ENCODE measurements around the gene AHNAK. TPM values are rescaled to one million over a fixed set of nuclear protein-coding genes. Genes with fewer than 3 reads are reported as not detected.

Gene AHNAK
- total and polyA plus RNA-seq, 4 donors = 22.6 to 110 (median 38.1) TPM

DNA sequence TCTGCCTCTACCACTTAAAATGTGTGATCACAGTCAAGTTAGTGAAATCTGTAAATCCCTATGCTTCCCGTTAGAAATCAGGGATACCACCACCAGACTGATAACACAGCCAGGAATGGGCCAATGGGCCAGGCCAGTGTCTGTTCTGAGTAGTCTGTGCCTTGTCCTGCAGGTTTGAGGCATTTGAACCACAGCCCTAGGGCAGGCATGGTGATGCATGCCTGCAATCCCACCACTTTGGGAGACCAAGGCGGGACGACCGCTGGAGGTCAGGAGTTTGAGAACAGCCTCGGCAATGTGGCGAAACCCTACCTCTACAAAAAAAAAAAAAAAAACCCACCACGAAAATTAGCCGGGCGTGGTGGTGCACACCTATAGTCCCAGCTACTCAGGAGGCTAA is 12.1 kb upstream of the AHNAK start:
- Histone ChIP-seq H3K27me3 (ENCODE audit: control insufficient read depth in 4 of 4, insufficient read depth in 4 of 4, low read length in 3 of 4) (no peaks in the 10 kb centered on the region), H3K9me3 (ENCODE audit: control insufficient read depth in 4 of 4, low read length in 3 of 4) (no peaks in the 10 kb centered on the region), H3K4me3 (ENCODE audit: low read depth in 1 of 3, low read length in 3 of 3) (no peak overlapping the region), H3K36me3 (ENCODE audit: control insufficient read depth in 4 of 4, insufficient read depth in 3 of 4, low read depth in 1 of 4, low read length in 3 of 4) (peaks cover 10 to 28% (median 21%) of the 10 kb centered on the region in 4 donors), H3K9ac (ENCODE audit: low read depth in 1 of 2, low read length in 2 of 2) (no peak overlapping the region), H3K4me1 (ENCODE audit: control insufficient read depth in 4 of 4, insufficient read depth in 4 of 4, low read length in 3 of 4) (peaks cover 0 to 39% (median 27%) of the 10 kb centered on the region in 4 donors), H3K27ac (ENCODE audit: low read depth in 1 of 2, low read length in 2 of 2) (no peak overlapping the region)
- no peak for TF ChIP-seq HNF4G (IDR thresholded peaks at IDR 0.05)
- WGBS = 90% methylated on average over 9 of the region's 9 CpGs
- no peak for DNase-seq (ENCODE audit: low spot score)

DNA sequence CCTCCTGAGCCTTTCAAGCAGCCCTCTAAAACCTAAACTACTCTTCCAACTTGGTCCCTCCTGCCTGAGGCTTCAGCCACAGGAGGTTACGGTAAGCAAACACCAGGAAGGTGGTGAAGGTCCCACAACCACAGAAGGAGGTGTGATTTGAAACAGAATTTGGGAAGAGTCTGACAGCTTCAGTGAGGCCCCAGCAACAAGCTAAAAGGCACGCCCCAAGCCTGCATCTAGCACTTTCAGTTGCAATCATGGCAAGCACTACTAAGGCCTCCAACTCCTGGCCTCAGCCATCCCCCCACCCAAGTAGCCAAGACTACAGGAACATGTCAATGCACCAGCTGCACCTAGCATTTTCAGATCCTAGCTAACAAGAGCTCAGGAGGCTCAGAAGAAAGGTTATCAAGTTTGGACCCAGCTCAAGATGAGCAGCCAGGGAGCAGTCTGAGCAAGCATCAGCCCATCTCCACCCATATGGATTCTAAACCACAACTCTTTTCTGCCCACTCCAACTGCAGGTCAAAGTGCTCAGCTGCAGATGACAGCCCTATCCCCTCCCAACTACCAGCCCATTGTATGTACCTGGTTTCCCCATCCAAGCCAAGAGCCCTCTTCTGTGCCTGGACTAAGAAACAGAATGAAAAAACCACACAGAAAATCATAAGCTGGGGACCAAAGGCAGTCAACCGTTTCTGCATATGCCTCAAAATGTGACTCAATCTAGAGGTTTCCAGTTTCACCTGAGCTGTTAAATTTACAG is 10.4 kb upstream of the AHNAK start:
- Histone ChIP-seq H3K4me1 (ENCODE audit: control insufficient read depth in 4 of 4, insufficient read depth in 4 of 4, low read length in 3 of 4) (peaks cover 6 to 53% (median 41%) of the 10 kb centered on the region in 4 donors), H3K9me3 (ENCODE audit: control insufficient read depth in 4 of 4, low read length in 3 of 4) (no peaks in the 10 kb centered on the region), H3K9ac (ENCODE audit: low read depth in 1 of 2, low read length in 2 of 2) (no peak overlapping the region), H3K36me3 (ENCODE audit: control insufficient read depth in 4 of 4, insufficient read depth in 3 of 4, low read depth in 1 of 4, low read length in 3 of 4) (peaks cover 5 to 24% (median 15%) of the 10 kb centered on the region in 4 donors), H3K27ac (ENCODE audit: low read depth in 1 of 2, low read length in 2 of 2) (peak overlapping the region; percentile 60 to 75), H3K4me3 (ENCODE audit: low read depth in 1 of 3, low read length in 3 of 3) (no peak overlapping the region), H3K27me3 (ENCODE audit: control insufficient read depth in 4 of 4, insufficient read depth in 4 of 4, low read length in 3 of 4) (no peaks in the 10 kb centered on the region)
- no peak for DNase-seq (ENCODE audit: low spot score)
- 70% methylated on average over 3 of the region's 3 CpGs for WGBS
- TF ChIP-seq RXRA (IDR thresholded peaks at IDR 0.05) (no peak), YY1 (IDR thresholded peaks at IDR 0.05) (no peak), HNF4G (IDR thresholded peaks at IDR 0.05) (no peak), FOXA1 (IDR thresholded peaks at IDR 0.05) (no peak), SP1 (IDR thresholded peaks at IDR 0.05) (no peak), GABPA (IDR thresholded peaks at IDR 0.05 in 1 of 2, conservative IDR thresholded peaks at IDR 0.05 in 1 of 2) (no peak)
- TF ChIP-seq, protein P1, sequence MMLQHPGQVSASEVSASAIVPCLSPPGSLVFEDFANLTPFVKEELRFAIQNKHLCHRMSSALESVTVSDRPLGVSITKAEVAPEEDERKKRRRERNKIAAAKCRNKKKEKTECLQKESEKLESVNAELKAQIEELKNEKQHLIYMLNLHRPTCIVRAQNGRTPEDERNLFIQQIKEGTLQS (IDR thresholded peaks at IDR 0.05) = no peak

DNA sequence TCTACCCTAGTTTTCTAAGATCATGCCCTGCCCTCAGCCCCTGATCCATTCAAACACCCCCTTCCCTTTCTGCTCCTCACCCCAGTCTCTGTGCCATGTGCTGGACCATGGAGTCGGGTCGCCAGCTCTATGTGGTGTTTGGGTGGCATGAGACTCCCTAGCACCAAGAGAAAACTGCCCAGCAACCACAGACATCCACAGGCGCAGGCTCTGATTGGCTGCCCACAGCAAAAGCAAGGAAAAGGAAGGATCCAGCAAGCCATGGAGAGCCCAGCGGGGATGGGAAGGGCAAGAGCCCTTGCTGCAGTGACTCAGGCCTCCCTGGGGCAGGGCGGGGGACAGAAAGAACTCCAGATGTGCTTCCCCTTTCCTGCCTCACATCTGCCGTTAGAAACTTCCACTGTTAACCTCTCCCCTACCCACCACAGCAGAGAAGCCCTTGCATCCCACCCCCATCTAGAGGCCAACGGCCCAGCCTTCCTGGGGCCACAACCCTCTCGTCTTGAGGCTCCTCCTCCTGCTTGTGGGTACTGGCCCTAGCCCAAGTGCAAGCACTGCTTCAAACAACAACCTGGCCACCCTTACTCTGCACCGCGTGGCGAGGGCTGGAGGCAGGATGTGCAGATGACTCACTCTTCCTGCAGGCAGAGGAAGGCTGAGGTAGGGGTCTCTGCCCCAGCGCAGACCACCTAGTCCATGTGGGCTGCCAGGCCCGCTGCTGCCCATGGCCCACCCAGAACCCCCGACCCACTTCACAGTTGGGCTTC is 9.7 kb upstream of the AHNAK start:
- DNase-seq (ENCODE audit: low spot score) = no peak
- peak overlapping the region; percentile 60 to 75 for H3K27ac ChIP-seq (ENCODE audit: low read depth in 1 of 2, low read length in 2 of 2)
- H3K4me1 ChIP-seq (ENCODE audit: control insufficient read depth in 4 of 4, insufficient read depth in 4 of 4, low read length in 3 of 4) = peaks cover 9 to 60% (median 44%) of the 10 kb centered on the region in 4 donors
- no peaks in the 10 kb centered on the region for H3K9me3 ChIP-seq (ENCODE audit: control insufficient read depth in 4 of 4, low read length in 3 of 4)
- no peaks in the 10 kb centered on the region for H3K27me3 ChIP-seq (ENCODE audit: control insufficient read depth in 4 of 4, insufficient read depth in 4 of 4, low read length in 3 of 4)
- peak; percentile 68 to 78 for TF ChIP-seq JUND (IDR thresholded peaks at IDR 0.05)
- no peak for TF ChIP-seq HNF4A (conservative IDR thresholded peaks at IDR 0.05)
- no peak for TF ChIP-seq TAF1 (conservative IDR thresholded peaks at IDR 0.05)
- TF ChIP-seq FOXA2 (IDR thresholded peaks at IDR 0.05) = no peak
- TF ChIP-seq, protein P1 (IDR thresholded peaks at IDR 0.05) = no peak
- peak; percentile 16 for TF ChIP-seq NR2F2 (IDR thresholded peaks at IDR 0.05)
- no peak for TF ChIP-seq FOXA1 (IDR thresholded peaks at IDR 0.05)
- no peak for TF ChIP-seq SP1 (IDR thresholded peaks at IDR 0.05)
- TF ChIP-seq RXRA (IDR thresholded peaks at IDR 0.05) = no peak
- peaks cover 4 to 19% (median 15%) of the 10 kb centered on the region in 4 donors for H3K36me3 ChIP-seq (ENCODE audit: control insufficient read depth in 4 of 4, insufficient read depth in 3 of 4, low read depth in 1 of 4, low read length in 3 of 4)
- H3K4me3 ChIP-seq (ENCODE audit: low read depth in 1 of 3, low read length in 3 of 3) = no peak overlapping the region
- H3K9ac ChIP-seq (ENCODE audit: low read depth in 1 of 2, low read length in 2 of 2) = no peak overlapping the region
- 55% methylated on average over 14 of the region's 14 CpGs for WGBS
